GM21528 (cell line): ENCODE data around the gene C4orf54.

Experiments used
- ATAC-seq: cut with Tn5 transposase; IDR thresholded peaks from one replicate; pipeline ENCODE4 v1.9.1; 2021; ENCODE audit warnings: mild to moderate bottlenecking, moderate library complexity; ENCODE audit not compliant: unreplicated experiment, low FRiP score

The C4orf54 gene

GRCh38 chr4:99625369-99625768 is 32.3 kb downstream of the C4orf54 start:
- ATAC-seq = no peak

- ATAC-seq = no peak
Observed at GRCh38 chr4:99624141-99624719, 33.4 kb downstream of the C4orf54 start.

GRCh38 chr4:99622341-99622740 is 35.3 kb downstream of the C4orf54 start:
- no peak for ATAC-seq

- ATAC-seq = no peak
Observed at GRCh38 chr4:99617374-99617773, 40.3 kb downstream of the C4orf54 start.

- ATAC-seq = no peak
Observed at GRCh38 chr4:99615170-99615820, 42.3 kb downstream of the C4orf54 start.

GRCh38 chr4:99614491-99614890 is 43.1 kb downstream of the C4orf54 start:
- no peak for ATAC-seq

- no peak for ATAC-seq
Observed at GRCh38 chr4:99612704-99613103, 44.9 kb downstream of the C4orf54 start.

- ATAC-seq = no peak
Observed at GRCh38 chr4:99612281-99612680, 45.3 kb downstream of the C4orf54 start.

- ATAC-seq = no peak
Observed at GRCh38 chr4:99610605-99611175, 46.9 kb downstream of the C4orf54 start.

- no peak for ATAC-seq
Observed at GRCh38 chr4:99608417-99608816, 49.2 kb downstream of the C4orf54 start.
